ENCODE measurements around the gene KCNJ14.

DNA sequence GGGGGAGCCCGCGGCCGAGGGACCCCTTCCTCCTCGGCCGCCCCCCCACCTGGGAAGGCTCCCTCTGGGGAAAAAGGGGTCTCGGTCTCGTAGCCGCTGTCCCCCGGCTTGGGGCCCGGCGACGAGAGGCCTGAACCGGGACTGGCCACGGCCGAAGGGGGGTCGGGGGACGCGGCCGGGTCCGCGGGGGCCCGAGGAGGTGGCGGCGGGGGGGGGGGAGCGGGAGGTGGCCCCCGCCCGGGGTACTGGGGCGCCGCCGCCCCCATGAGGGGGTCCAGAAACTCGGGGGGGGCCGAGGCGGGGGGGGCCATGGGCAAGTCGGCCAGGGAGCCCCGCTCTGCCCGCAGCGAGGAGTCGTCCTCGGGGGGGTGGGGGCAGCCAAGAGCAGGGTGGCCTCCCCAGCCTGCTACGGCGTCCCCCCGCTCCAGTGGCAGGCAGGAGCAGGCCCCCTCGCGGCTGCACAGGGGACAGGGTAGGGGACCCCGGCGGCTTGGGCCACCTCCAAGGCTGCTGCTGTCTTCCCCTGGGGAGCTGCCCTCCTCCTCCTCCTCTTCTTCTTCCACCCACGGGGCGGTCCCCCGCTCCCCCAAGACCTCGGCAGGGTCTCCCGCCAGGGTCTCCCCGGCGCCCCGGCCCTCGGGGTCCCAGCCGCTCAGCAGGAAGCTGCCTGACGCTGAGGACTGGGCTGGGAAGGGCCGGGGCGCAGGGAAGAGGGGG lies 43.4 kb downstream of the KCNJ14 start:
- TF ChIP-seq, protein P1, sequence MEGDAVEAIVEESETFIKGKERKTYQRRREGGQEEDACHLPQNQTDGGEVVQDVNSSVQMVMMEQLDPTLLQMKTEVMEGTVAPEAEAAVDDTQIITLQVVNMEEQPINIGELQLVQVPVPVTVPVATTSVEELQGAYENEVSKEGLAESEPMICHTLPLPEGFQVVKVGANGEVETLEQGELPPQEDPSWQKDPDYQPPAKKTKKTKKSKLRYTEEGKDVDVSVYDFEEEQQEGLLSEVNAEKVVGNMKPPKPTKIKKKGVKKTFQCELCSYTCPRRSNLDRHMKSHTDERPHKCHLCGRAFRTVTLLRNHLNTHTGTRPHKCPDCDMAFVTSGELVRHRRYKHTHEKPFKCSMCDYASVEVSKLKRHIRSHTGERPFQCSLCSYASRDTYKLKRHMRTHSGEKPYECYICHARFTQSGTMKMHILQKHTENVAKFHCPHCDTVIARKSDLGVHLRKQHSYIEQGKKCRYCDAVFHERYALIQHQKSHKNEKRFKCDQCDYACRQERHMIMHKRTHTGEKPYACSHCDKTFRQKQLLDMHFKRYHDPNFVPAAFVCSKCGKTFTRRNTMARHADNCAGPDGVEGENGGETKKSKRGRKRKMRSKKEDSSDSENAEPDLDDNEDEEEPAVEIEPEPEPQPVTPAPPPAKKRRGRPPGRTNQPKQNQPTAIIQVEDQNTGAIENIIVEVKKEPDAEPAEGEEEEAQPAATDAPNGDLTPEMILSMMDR (IDR thresholded peaks at IDR 0.05; ENCODE audit: low read depth, low read length) = no peak
- no peak for TF ChIP-seq EZH2phosphoT487 (IDR thresholded peaks at IDR 0.05; ENCODE audit: low read depth)

Measured in OCI-LY3 (cell line).